ENCODE results near the gene NXPH4.

- no peak for TF ChIP-seq CTCF (IDR thresholded peaks at IDR 0.05 in 2 of 3, conservative IDR thresholded peaks at IDR 0.05 in 1 of 3; ENCODE audit: borderline replicate concordance in 1 of 3, insufficient read depth in 1 of 3, low read depth in 2 of 3, low read length in 2 of 3)
- TF ChIP-seq POLR2A (IDR thresholded peaks at IDR 0.05; ENCODE audit: borderline replicate concordance, extremely low read depth, insufficient read depth, insufficient read length) = no peak
- no peak for TF ChIP-seq EZH2 (IDR thresholded peaks at IDR 0.05)
- no peak for TF ChIP-seq FOSL1 (IDR thresholded peaks at IDR 0.05; ENCODE audit: low read depth)
- no peak for TF ChIP-seq MAX (IDR thresholded peaks at IDR 0.05)
- TF ChIP-seq ZNF274 (IDR thresholded peaks at IDR 0.05; ENCODE audit: low read depth, low read length) = no peak
- no peak for TF ChIP-seq TCF7L2 (IDR thresholded peaks at IDR 0.05; ENCODE audit: borderline replicate concordance, extremely low read depth, insufficient read depth, insufficient read length)
- no peak for TF ChIP-seq EZH2phosphoT487 (IDR thresholded peaks at IDR 0.05; ENCODE audit: borderline replicate concordance)
- TF ChIP-seq JUND (IDR thresholded peaks at IDR 0.05) = no peak
- TF ChIP-seq SRF (IDR thresholded peaks at IDR 0.05; ENCODE audit: low read depth) = no peak
- TF ChIP-seq ATF3 (IDR thresholded peaks at IDR 0.05) = no peak
- TF ChIP-seq POLR2AphosphoS5 (IDR thresholded peaks at IDR 0.05; ENCODE audit: low read depth, low read length) = no peak
- TF ChIP-seq RAD21 (IDR thresholded peaks at IDR 0.05; ENCODE audit: low read depth) = no peak
- no peak for TF ChIP-seq REST (IDR thresholded peaks at IDR 0.05; ENCODE audit: low read depth)
Observed at GRCh38 chr12:57250541-57250940, 33.9 kb downstream of the NXPH4 start.

Data from HCT116 (cell line).